Raji (cell line): ENCODE results near the gene BICRA.

ENCODE experiments used
- POLR2A ChIP-seq: IDR thresholded peaks from 2 replicates; pipeline ENCODE4 v1.6.1; 2011; ENCODE audit warnings: low read depth, low read length, control low read depth; ENCODE audit not compliant: insufficient read depth

BICRA gene

GRCh38 chr19:47615230-47615629 is 6.3 kb downstream of the BICRA start:
- TF ChIP-seq POLR2A: no peak

GRCh38 chr19:47615714-47616113 is 6.8 kb downstream of the BICRA start:
- no peak for TF ChIP-seq POLR2A

GRCh38 chr19:47618771-47619170 is 9.8 kb downstream of the BICRA start:
- no peak for TF ChIP-seq POLR2A

GRCh38 chr19:47619763-47620162 is 10.8 kb downstream of the BICRA start:
- TF ChIP-seq POLR2A: no peak

- TF ChIP-seq POLR2A: no peak
Measured at GRCh38 chr19:47623151-47623920, 14.4 kb downstream of the BICRA start.

GRCh38 chr19:47623921-47624391 is 15.0 kb downstream of the BICRA start:
- TF ChIP-seq POLR2A: no peak

GRCh38 chr19:47625650-47626049 is 16.7 kb downstream of the BICRA start:
- TF ChIP-seq POLR2A: no peak

- no peak for TF ChIP-seq POLR2A
Measured at GRCh38 chr19:47626238-47626637, 17.3 kb downstream of the BICRA start.

GRCh38 chr19:47628078-47628771 is 19.3 kb downstream of the BICRA start:
- no peak for TF ChIP-seq POLR2A

GRCh38 chr19:47630594-47630993 is 21.7 kb downstream of the BICRA start:
- TF ChIP-seq POLR2A: no peak

- no peak for TF ChIP-seq POLR2A
Measured at GRCh38 chr19:47631681-47632446, 22.9 kb downstream of the BICRA start.

GRCh38 chr19:47633517-47633916 is 24.6 kb downstream of the BICRA start:
- TF ChIP-seq POLR2A: no peak

GRCh38 chr19:47633996-47634395 is 25.1 kb downstream of the BICRA start:
- no peak for TF ChIP-seq POLR2A

- TF ChIP-seq POLR2A: no peak
Measured at GRCh38 chr19:47637550-47637949, 28.6 kb downstream of the BICRA start.

GRCh38 chr19:47641891-47642485 is 33.1 kb downstream of the BICRA start:
- no peak for TF ChIP-seq POLR2A
